Stimulated activated CD8-positive, alpha-beta memory T cell treated with anti-CD3 and anti-CD28 coated beads, Interleukin-15, amount 100 ng/mL, for 48 hours (primary cell): ENCODE measurements around the gene ADGRA1.
"Not testable (repeated sequence)": the region's sequence is repeated elsewhere in the genome, so short reads cannot be mapped to it uniquely, and the experiment has no call there.

Source experiments
- DNase-seq, 2 donors: peaks; one replicate each; pipeline ENCODE4 v3.0.0-alpha.2; 2020; ENCODE audit warnings: low read depth in 2 of 2

The ADGRA1 gene

DNA sequence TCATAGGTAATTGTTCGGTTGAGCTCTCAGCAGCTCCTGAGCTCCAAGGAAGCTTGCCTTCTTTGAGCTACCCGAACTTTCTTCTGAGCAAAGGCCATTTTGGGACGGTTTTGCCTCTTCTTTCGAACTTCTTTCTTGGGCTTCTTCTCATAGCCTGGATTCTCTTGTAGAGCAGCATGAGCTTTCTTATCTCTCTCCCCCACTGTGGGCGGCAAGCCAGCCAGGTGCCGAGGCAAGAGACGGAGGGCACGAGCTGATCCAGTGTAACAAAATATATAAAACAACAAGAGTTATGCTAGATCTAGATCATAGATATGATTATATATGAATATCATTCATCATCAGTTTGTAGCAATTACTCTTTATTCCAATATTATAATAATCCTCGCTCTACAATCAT lies 55.8 kb downstream of the ADGRA1 start:
- DNase-seq, result no peak

DNA sequence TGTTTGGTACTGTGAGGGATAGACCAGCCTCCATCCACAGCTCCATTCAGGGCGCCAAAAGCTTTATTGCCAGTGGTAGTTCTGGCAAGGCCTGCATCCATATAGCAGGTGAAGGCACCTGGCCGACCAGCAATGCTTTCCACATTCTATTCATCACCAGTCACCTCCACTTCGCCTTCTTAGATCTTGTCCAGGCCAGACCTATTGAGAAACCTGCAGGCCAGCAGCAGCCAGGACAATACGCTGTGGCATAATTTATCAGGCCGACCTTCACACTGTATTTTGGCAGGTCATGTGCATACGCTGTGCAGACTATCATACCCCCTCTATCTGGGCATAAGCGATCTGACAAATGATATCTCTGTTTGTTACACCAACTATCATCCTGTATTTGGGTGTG lies 57.0 kb downstream of the ADGRA1 start:
- DNase-seq, result no peak

DNA sequence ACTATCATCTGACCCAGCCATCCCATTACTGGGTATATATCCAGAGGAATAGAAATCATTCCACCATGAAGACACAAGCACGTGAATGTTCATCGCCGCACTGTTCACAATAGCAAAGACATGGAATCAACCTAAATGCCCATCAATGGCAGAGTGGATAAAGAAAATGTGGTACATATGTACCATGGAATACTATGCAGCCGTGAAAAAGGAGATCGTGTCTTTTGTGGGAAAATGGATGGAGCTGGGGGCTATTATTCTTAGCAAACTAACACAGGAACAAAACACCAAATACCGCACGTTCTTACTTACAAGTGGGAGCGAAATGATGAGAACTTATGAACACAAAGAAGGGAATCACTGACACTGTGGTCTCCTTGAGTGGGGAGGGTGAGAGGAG lies 62.5 kb downstream of the ADGRA1 start:
- no peak for DNase-seq

DNA sequence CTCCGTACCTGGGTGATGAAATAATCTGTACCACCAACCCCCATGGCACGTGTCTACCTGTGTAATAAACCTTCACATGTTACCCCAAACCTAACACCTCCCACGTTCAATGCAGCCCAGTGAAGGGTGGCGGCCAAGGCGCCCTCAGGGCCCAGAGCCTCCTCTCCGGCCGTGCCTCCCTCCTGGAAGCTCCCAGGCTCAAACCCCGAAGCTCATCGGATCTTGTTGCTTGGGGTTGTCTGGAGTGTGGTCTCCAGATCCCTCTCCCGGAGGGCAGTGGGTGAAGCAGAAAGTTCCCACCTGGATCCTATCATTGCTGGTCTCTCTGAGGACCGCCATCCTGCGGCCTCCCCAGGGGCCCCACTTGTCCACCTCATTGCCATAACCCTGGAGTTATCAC lies 62.9 kb downstream of the ADGRA1 start:
- no peak for DNase-seq

- not testable (repeated sequence) for DNase-seq
Observed at GRCh38 chr10:133151071-133151470, 63.3 kb downstream of the ADGRA1 start.

- no peak for DNase-seq
Observed at GRCh38 chr10:133151543-133151972, 63.8 kb downstream of the ADGRA1 start.

- DNase-seq, result no peak
Observed at GRCh38 chr10:133154411-133154810, 66.7 kb downstream of the ADGRA1 start.

DNA sequence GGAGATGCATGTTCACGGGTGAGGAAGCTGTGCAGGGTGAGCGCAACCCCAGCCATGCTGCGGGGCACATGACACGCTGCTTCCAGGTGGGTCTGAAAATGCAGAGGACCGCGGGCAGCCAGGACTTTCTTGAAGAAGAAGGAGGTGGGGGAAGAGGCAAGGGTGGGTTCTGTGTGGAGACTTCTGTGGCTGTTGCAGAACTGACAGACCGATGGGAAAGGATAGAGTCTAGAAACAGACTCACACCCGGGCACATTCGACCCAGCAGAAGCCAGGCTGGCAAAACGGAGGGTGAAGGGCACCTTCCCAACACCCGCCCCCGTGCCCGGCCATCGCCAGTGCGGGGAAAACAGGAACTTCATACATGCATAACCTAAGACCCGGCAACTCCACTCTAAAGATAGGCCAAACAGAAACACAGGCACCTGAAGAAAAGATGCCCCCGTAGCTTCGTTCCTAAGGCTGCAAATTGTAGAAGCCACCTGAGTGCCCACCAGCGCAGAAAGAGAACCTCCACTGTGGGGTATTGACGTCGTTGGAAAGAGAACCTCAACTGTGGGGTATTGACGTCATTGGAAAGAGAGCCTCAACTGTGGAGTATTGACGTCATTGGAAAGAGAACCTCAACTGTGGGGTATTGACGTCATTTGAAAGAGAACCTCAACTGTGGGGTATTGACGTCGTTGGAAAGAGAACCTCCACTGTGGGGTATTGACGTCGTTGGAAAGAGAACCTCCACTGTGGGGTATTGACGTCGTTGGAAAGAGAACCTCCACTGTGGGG lies 67.5 kb downstream of the ADGRA1 start:
- DNase-seq, result no peak

- no peak for DNase-seq
Observed at GRCh38 chr10:133156674-133157579, 69.2 kb downstream of the ADGRA1 start.

DNA sequence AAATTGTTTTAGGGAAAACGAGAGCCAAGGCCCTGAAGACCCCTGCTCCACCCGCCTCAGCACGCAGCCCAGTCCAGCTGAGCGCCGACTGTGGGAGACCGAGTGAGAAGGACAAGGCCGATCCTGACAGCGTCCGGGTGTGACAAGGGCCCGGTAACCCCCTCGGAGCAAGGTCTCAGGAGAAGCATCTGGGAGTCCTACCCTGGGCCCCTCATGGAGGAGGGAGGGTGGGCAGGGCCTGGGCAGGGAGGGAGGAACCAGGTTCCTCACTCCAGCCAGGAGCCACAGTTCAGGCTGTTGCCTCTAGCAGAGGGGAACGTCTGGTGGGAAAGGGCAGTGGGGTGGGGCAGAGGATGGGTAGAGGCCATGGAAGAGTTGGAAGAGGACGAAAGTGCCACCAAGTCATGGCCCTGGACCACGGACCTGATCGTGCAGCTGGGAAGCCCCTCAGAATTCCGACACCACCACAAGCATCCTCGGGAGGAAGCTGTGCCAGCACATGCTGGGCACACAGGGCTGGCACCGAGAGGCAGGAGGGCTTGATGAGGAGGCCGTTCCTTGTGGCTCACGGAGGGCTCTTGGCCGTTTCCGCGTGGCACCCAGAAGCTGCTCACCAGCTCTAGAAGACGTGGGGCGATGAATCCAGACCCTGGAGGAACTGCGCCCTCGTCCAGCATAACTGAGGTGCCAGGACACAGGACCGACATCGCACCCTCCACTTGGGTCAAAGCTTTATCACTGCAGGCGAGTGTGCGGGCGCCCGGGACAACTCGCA lies 70.1 kb downstream of the ADGRA1 start:
- DNase-seq, result no peak

DNA sequence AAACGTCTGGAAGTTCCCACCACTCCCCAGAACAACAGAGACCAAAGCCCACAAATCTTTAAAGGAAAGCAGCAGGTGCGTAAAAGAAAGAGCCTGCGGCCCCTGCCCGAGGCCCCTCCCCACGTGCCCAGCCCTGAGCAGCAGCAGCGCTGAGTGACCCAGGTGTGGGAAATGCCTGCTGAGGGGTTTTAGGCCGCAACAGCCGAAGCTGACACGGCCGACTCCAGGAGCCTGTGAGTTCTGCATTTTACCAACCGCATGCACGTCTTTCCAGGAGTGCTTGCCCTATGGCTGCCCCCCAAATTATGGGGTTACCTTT lies 70.7 kb downstream of the ADGRA1 start:
- no peak for DNase-seq

DNA sequence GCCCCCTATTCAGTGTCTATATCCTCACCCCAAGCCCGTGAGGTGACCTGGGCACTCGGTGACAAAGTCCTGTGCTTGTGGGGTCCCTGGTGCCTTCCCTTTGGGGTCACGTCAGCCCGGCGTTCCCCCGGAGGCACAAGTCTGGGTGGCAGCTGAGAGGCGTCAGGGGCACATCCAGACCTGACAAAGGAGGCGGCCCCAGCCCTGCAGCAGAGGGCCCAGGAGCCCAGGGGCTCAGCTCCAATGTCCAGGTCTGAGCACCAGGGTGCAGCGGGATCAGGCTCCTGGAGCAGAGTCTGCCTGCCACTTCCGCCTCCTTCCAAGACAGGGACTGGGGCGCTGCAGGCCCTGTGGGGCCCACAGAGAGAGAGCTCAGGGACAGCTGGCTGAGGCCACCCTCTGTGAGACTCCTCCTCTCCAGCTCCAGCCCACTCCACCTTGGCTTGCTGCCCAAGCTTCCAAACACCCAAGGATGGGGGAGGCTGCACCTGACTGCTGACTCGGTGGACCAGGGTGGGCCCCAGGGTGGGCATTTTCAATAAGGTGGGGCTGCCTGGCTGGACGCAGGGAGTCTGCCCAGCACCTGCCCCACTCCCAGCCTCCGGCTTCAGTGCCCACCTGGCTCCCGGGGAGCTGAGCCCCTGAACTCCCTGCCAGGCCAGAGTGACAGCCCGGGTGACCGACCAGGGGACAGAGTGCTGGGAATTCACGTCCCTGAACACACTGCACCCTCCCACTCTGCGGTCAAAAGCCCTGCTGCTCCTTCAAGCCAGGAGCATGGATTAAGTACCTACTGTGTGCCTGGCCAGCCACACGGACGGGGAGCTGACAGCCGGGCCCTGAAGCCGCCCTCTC lies 71.3 kb downstream of the ADGRA1 start:
- DNase-seq, result no peak

GRCh38 chr10:133159611-133159949 lies 71.9 kb downstream of the ADGRA1 start:
- no peak for DNase-seq

DNA sequence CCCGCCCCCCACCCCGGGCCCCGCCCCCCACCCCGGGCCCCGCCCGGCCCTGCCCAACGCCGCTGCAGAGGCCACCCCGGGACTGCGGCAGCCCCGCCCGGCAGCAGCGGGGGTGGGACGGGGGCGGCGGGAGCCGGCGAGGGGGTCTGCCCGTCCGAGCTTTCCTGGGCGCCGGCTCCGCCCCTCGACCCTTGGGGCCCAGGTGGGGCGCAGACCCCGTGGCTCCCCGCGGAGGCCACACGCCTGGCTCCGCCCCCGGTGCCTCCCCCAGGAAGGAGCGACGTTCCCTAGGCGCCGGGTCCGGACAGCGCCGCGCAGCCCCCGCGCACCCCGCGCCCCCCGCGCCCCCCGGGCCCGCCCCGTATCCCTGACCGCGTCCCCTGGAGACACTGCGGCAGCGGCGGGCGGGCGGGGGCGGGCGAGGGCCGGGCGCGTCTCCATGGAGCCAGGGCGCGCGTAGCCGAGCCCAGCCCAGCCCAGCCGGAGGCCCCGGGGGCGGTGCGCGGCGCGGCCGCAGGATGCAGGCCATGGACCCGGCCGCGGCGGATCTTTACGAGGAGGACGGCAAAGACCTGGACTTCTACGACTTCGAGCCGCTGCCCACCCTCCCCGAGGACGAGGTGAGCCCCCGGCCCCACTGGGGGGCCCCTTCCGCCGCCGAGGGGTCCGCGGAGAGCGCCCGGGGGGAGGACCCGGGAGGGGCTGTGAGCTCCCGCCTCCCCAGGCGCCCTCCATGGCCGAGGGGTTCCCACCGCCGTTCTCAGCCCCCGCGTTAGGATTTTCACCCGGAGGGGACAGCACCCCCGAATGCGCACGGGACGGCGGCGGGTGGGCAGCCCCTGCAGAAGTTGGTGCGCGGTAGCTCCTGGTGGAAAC lies 72.5 kb downstream of the ADGRA1 start, which contains the start of gene KNDC1:
Gene KNDC1, plus strand, starts transcription at position 270 of the 876 bp plus-strand sequence. Its CDS starts 249 bp downstream, at position 519.
- peak in 1 of 2 donors; percentile 21 for DNase-seq

GRCh38 chr10:133160826-133161471 lies 73.2 kb downstream of the ADGRA1 start:
- no peak for DNase-seq

- no peak for DNase-seq
Observed at GRCh38 chr10:133161486-133162109, 73.9 kb downstream of the ADGRA1 start.

DNA sequence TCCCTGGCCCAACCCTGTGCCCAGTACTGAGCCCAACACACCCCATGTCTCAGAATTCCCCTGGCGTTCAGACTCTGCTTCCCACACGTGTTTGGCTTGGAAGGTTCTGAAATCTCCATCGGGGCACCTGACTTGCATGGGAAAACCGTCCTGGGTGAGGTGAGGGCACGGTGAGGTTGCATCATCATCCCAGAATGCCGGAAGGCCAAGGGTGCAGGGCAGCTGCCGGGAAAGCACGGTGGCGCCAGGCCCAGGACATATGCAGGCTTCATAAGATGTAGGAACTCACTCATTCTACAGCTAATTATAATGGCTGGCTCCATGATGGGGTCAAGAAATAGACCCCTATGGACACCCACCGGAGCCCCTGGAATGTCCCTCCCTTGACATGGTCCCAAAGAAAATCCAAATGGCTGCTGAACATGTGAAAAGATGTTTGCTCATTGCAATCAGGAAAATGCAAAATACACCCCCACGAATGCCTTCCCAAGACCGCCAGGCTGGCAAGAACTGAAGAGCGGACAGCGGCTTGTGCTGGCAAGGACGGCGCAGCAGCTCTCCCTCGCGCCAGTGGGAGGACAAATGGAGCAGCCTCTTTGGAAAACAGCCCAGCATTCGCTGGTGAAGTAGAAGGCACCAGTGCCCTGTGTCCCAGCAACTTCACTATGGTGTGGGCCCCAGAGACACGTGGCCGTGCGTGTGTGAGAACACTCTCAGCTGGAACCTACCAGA lies 74.6 kb downstream of the ADGRA1 start:
- DNase-seq, result no peak
